ENCODE results near the gene UPP1. TPM values are rescaled to one million over a fixed set of nuclear protein-coding genes. Genes with fewer than 3 reads are reported as not detected.
"Not testable (repeated sequence)": the region's sequence is repeated elsewhere in the genome, so short reads cannot be mapped to it uniquely, and the experiment has no call there.

UPP1 gene
- polyA plus RNA-seq, 4 donors: 7.0 to 105 (median 59.1) TPM

- no peaks in the 10 kb centered on the region for H3K27me3 ChIP-seq (ENCODE audit: control insufficient read depth in 3 of 3, insufficient read depth in 3 of 3, low read length in 3 of 3)
- no peaks in the 10 kb centered on the region for H3K36me3 ChIP-seq (ENCODE audit: control insufficient read depth in 3 of 3, insufficient read depth in 2 of 3, low read depth in 1 of 3, low read length in 3 of 3)
- DNase-seq: peak; percentile 87 to 98
- no peak overlapping the region for H3K4me3 ChIP-seq (ENCODE audit: low read depth in 1 of 3, low read length in 3 of 3)
- 10 to 42% (median 16%) methylated on average over 4 of the region's 4 CpGs for WGBS, 3 donors
- H3K9me3 ChIP-seq (ENCODE audit: control insufficient read depth in 2 of 2, insufficient read depth in 1 of 2, low read depth in 1 of 2, low read length in 1 of 2): peaks cover 0 to 65% of the 10 kb centered on the region in 2 donors
- H3K27ac ChIP-seq (ENCODE audit: low read depth in 1 of 3, low read length in 2 of 3): peak overlapping the region; percentile 81 to 86 (median 84)
- peaks cover 5 to 33% (median 26%) of the 10 kb centered on the region in 3 donors for H3K4me1 ChIP-seq (ENCODE audit: control insufficient read depth in 3 of 3, insufficient read depth in 2 of 3, low read depth in 1 of 3, low read length in 2 of 3)
- no peak for FAIRE-seq
Observed at GRCh38 chr7:48144291-48144768, 55.3 kb downstream of the UPP1 start.

GRCh38 chr7:48147078-48147591, 58.1 kb downstream of the UPP1 start:
- H3K27me3 ChIP-seq (ENCODE audit: control insufficient read depth in 3 of 3, insufficient read depth in 3 of 3, low read length in 3 of 3): no peaks in the 10 kb centered on the region
- no peaks in the 10 kb centered on the region for H3K36me3 ChIP-seq (ENCODE audit: control insufficient read depth in 3 of 3, insufficient read depth in 2 of 3, low read depth in 1 of 3, low read length in 3 of 3)
- DNase-seq (peak; percentile 62 to 86), FAIRE-seq (no peak)
- 11 to 55% (median 38%) methylated on average over 4 of the region's 4 CpGs for WGBS, 3 donors
- H3K4me3 ChIP-seq (ENCODE audit: low read depth in 1 of 3, low read length in 3 of 3): no peak overlapping the region
- H3K4me1 ChIP-seq (ENCODE audit: control insufficient read depth in 3 of 3, insufficient read depth in 2 of 3, low read depth in 1 of 3, low read length in 2 of 3): peaks cover 0 to 29% (median 20%) of the 10 kb centered on the region in 3 donors
- H3K9me3 ChIP-seq (ENCODE audit: control insufficient read depth in 2 of 2, insufficient read depth in 1 of 2, low read depth in 1 of 2, low read length in 1 of 2): peaks cover 0 to 45% of the 10 kb centered on the region in 2 donors
- peak overlapping the region; percentile 84 to 92 (median 90) for H3K27ac ChIP-seq (ENCODE audit: low read depth in 1 of 3, low read length in 2 of 3)

DNA sequence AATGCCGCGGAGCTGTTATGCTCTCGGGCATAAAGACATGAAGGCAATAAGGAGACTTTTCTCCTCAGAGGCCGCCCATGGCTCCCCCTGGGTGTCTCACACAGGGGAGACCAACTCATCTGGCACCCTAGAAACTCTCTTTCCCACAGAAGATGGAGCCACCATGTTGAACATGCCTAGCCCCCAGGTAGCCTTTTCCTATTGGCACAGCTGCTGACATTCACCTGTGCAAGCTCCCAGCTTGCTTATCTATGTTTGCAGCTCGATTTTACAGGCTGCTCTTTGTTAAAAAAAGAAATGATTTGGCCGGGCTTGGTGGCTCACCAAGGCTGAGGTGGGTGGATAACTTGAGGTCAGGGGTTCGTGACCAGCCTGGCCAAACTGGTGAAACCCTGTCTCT, 58.6 kb downstream of the UPP1 start:
- FAIRE-seq; H3K27me3 ChIP-seq (ENCODE audit: control insufficient read depth in 3 of 3, insufficient read depth in 3 of 3, low read length in 3 of 3); H3K4me3 ChIP-seq (ENCODE audit: low read depth in 1 of 3, low read length in 3 of 3); H3K36me3 ChIP-seq (ENCODE audit: control insufficient read depth in 3 of 3, insufficient read depth in 2 of 3, low read depth in 1 of 3, low read length in 3 of 3): not testable (repeated sequence)
- DNase-seq: peak in 1 of 2 donors; percentile 46
- Histone ChIP-seq H3K4me1 (ENCODE audit: control insufficient read depth in 3 of 3, insufficient read depth in 2 of 3, low read depth in 1 of 3, low read length in 2 of 3) (peaks cover 0 to 29% (median 16%) of the 10 kb centered on the region in 3 donors), H3K27ac (ENCODE audit: low read depth in 1 of 3, low read length in 2 of 3) (peak overlapping the region; percentile 84 to 92 (median 90)), H3K9me3 (ENCODE audit: control insufficient read depth in 2 of 2, insufficient read depth in 1 of 2, low read depth in 1 of 2, low read length in 1 of 2) (peaks cover 0 to 42% of the 10 kb centered on the region in 2 donors)
- 9 to 57% (median 25%) methylated on average over 7 of the region's 7 CpGs for WGBS, 3 donors

DNA sequence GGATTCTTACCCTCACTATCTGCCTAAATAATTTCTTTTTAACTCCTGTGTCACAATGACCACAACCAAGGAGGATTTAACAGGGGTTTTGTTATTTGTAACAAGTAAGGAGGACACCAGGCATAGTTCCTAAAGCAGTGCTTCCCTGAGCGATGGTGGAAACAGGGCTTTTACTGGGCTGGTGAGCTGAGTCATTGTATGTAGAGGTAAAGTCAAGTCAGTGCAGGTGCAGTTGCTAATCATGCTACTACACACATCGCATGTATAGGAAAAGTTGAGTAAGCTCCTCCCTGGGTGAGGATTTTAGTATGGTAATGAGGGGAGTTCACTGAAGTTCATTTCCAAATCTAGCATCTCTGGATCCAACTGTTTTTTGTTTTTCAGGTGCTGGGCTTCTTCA, 59.2 kb downstream of the UPP1 start:
- 51 to 79% (median 55%) methylated on average over 2 of the region's 2 CpGs for WGBS, 3 donors
- Histone ChIP-seq H3K27me3 (ENCODE audit: control insufficient read depth in 3 of 3, insufficient read depth in 3 of 3, low read length in 3 of 3) (no peaks in the 10 kb centered on the region), H3K4me1 (ENCODE audit: control insufficient read depth in 3 of 3, insufficient read depth in 2 of 3, low read depth in 1 of 3, low read length in 2 of 3) (peaks cover 0 to 29% (median 14%) of the 10 kb centered on the region in 3 donors), H3K9me3 (ENCODE audit: control insufficient read depth in 2 of 2, insufficient read depth in 1 of 2, low read depth in 1 of 2, low read length in 1 of 2) (peaks cover 0 to 43% of the 10 kb centered on the region in 2 donors), H3K36me3 (ENCODE audit: control insufficient read depth in 3 of 3, insufficient read depth in 2 of 3, low read depth in 1 of 3, low read length in 3 of 3) (no peaks in the 10 kb centered on the region), H3K4me3 (ENCODE audit: low read depth in 1 of 3, low read length in 3 of 3) (no peak overlapping the region), H3K27ac (ENCODE audit: low read depth in 1 of 3, low read length in 2 of 3) (peak overlapping the region; percentile 84 to 92 (median 90))
- DNase-seq (peak; percentile 9 to 51), FAIRE-seq (no peak)

GRCh38 chr7:48149058-48149457, 60.0 kb downstream of the UPP1 start:
- Histone ChIP-seq H3K4me3 (ENCODE audit: low read depth in 1 of 3, low read length in 3 of 3) (no peak overlapping the region), H3K36me3 (ENCODE audit: control insufficient read depth in 3 of 3, insufficient read depth in 2 of 3, low read depth in 1 of 3, low read length in 3 of 3) (no peaks in the 10 kb centered on the region), H3K27ac (ENCODE audit: low read depth in 1 of 3, low read length in 2 of 3) (peak overlapping the region in 1 of 3 donors; percentile 24), H3K27me3 (ENCODE audit: control insufficient read depth in 3 of 3, insufficient read depth in 3 of 3, low read length in 3 of 3) (no peaks in the 10 kb centered on the region), H3K4me1 (ENCODE audit: control insufficient read depth in 3 of 3, insufficient read depth in 2 of 3, low read depth in 1 of 3, low read length in 2 of 3) (peaks cover 0 to 22% (median 11%) of the 10 kb centered on the region in 3 donors), H3K9me3 (ENCODE audit: control insufficient read depth in 2 of 2, insufficient read depth in 1 of 2, low read depth in 1 of 2, low read length in 1 of 2) (peaks cover 0 to 37% of the 10 kb centered on the region in 2 donors)
- no peak for FAIRE-seq
- no peak for DNase-seq

DNA sequence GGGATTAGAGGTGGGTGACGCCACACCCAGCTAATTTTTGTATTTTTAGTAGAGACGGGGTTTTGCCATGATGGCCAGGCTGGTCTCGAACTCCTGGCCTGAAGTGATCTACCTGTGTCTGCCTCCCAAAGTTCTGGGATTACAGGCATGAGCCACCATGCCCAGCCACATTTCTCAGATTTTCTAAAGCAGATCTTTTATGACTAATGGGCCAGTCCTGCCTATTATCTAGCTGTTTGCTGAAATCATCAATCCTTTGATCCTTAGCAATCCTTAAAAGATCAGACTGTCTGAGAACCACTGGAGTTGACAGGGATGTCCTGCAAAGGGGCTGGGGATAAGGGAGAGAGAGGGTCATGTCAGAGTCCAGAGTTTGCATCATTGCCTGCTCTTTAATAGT, 61.0 kb downstream of the UPP1 start:
- Histone ChIP-seq H3K36me3 (ENCODE audit: control insufficient read depth in 3 of 3, insufficient read depth in 2 of 3, low read depth in 1 of 3, low read length in 3 of 3) (no peaks in the 10 kb centered on the region), H3K9me3 (ENCODE audit: control insufficient read depth in 2 of 2, insufficient read depth in 1 of 2, low read depth in 1 of 2, low read length in 1 of 2) (peaks cover 0 to 27% of the 10 kb centered on the region in 2 donors), H3K27ac (ENCODE audit: low read depth in 1 of 3, low read length in 2 of 3) (no peak overlapping the region), H3K27me3 (ENCODE audit: control insufficient read depth in 3 of 3, insufficient read depth in 3 of 3, low read length in 3 of 3) (no peaks in the 10 kb centered on the region), H3K4me3 (ENCODE audit: low read depth in 1 of 3, low read length in 3 of 3) (no peak overlapping the region), H3K4me1 (ENCODE audit: control insufficient read depth in 3 of 3, insufficient read depth in 2 of 3, low read depth in 1 of 3, low read length in 2 of 3) (peaks cover 0 to 17% (median 9%) of the 10 kb centered on the region in 3 donors)
- 93 to 94% (median 93%) methylated on average over 3 of the region's 3 CpGs for WGBS, 3 donors
- FAIRE-seq (no peak), DNase-seq (no peak)

DNA sequence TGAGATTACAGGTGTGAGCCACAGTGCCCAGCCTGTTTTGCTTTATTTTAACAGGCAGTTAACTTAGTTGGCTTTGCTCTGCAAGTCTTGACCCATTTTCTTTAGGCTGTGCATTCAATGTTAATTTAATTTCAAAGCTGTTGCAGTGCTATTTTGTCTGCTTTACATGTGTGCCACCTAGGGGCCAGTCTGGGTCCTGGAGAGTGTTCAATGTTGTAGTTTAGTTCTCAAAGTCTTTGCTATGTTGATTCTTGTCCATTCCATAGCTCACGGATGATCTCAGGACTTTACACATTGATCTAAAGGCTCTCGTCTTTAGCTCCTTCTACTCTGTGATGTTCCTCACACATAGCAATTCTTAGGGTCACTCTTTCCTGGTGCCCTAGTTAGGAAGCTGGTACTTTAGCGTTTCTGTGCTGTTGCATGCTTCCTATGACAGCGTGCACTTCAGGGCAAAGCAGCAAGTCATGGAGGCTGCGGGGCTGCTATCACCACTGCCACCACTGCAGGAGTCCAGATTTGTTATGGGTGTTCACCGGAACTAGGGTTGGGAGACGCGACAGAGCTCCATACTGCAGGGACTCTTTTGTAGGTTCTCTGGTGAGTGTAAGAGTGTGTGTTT, 65.8 kb downstream of the UPP1 start:
- FAIRE-seq: no peak
- no peaks in the 10 kb centered on the region for H3K36me3 ChIP-seq (ENCODE audit: control insufficient read depth in 3 of 3, insufficient read depth in 2 of 3, low read depth in 1 of 3, low read length in 3 of 3)
- 70 to 79% (median 72%) methylated on average over 8 of the region's 8 CpGs for WGBS, 3 donors

More for the DNA sequence above, 65.8 kb downstream of the UPP1 start:
- Histone ChIP-seq H3K27ac (ENCODE audit: low read depth in 1 of 3, low read length in 2 of 3) (no peak overlapping the region), H3K27me3 (ENCODE audit: control insufficient read depth in 3 of 3, insufficient read depth in 3 of 3, low read length in 3 of 3) (no peaks in the 10 kb centered on the region), H3K9me3 (ENCODE audit: control insufficient read depth in 2 of 2, insufficient read depth in 1 of 2, low read depth in 1 of 2, low read length in 1 of 2) (peaks cover 0 to 9% of the 10 kb centered on the region in 2 donors), H3K4me3 (ENCODE audit: low read depth in 1 of 3, low read length in 3 of 3) (no peak overlapping the region), H3K4me1 (ENCODE audit: control insufficient read depth in 3 of 3, insufficient read depth in 2 of 3, low read depth in 1 of 3, low read length in 2 of 3) (peaks cover 0 to 3% (median 0%) of the 10 kb centered on the region in 3 donors)
- peak; percentile 62 to 81 for DNase-seq

All from small intestine (tissue), 7 donors.